ENCODE measurements around the gene CEL.

Gene CEL

DNA sequence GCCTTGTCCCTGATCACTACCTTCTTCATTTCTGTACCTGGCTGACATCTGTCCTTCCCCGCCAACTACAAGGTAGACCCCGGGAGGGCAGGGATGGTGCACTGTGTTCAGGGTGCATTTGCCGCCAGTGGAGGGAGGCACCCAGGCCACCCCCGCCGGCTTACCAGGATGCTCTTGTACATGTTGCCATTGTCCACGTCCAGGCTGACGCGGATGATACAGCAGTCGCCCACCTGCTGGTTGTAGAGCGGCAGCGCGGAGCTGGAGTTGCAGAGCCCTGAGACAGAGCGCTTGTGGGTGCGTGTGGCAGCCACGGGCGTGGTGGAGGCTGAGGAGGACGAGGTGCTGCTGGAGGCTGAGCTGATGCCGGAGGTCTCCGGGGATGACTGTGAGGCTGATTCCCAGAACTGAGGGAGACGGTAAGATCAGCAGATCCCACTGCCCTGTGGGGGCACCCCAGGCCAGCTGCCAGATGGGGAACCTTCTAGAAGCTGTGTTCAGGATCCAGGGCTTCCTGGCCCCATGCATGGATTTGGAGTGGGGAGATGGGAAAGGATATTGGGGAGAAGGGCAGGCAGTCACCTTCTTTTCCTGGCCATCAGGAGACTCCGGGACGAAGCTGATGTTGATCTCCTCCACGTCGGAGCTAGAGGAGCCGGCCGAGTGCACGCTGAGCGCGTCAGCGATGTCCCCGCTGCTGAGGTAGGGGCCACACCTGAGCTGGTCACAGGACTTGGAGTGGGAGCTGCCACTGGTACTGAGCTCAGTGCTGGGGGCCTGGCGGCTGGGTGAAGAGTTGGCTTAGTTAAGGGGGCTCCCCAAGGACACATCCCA, 39.8 kb downstream of the CEL start:
- TF ChIP-seq ISL1 (CRISPR knock-in tag; IDR thresholded peaks at IDR 0.05), result no peak
- TF ChIP-seq, protein P1, sequence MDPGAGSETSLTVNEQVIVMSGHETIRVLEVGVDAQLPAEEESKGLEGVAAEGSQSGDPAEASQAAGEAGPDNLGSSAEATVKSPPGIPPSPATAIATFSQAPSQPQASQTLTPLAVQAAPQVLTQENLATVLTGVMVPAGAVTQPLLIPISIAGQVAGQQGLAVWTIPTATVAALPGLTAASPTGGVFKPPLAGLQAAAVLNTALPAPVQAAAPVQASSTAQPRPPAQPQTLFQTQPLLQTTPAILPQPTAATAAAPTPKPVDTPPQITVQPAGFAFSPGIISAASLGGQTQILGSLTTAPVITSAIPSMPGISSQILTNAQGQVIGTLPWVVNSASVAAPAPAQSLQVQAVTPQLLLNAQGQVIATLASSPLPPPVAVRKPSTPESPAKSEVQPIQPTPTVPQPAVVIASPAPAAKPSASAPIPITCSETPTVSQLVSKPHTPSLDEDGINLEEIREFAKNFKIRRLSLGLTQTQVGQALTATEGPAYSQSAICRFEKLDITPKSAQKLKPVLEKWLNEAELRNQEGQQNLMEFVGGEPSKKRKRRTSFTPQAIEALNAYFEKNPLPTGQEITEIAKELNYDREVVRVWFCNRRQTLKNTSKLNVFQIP (CRISPR knock-in tag; IDR thresholded peaks at IDR 0.05; ENCODE audit: borderline replicate concordance, low read depth), result no peak
- TF ChIP-seq ARNTL (CRISPR knock-in tag; IDR thresholded peaks at IDR 0.05; ENCODE audit: borderline replicate concordance, low read depth), result no peak
- TF ChIP-seq ESRRG (CRISPR knock-in tag; IDR thresholded peaks at IDR 0.05), result no peak
- no peak for TF ChIP-seq OSR1 (CRISPR knock-in tag; IDR thresholded peaks at IDR 0.05)
- no peak for TF ChIP-seq ZNF70 (CRISPR knock-in tag; IDR thresholded peaks at IDR 0.05)
- TF ChIP-seq ZNF8 (CRISPR knock-in tag; IDR thresholded peaks at IDR 0.05), result no peak
- TF ChIP-seq GLIS3 (CRISPR knock-in tag; IDR thresholded peaks at IDR 0.05), result no peak
- TF ChIP-seq, protein P2, sequence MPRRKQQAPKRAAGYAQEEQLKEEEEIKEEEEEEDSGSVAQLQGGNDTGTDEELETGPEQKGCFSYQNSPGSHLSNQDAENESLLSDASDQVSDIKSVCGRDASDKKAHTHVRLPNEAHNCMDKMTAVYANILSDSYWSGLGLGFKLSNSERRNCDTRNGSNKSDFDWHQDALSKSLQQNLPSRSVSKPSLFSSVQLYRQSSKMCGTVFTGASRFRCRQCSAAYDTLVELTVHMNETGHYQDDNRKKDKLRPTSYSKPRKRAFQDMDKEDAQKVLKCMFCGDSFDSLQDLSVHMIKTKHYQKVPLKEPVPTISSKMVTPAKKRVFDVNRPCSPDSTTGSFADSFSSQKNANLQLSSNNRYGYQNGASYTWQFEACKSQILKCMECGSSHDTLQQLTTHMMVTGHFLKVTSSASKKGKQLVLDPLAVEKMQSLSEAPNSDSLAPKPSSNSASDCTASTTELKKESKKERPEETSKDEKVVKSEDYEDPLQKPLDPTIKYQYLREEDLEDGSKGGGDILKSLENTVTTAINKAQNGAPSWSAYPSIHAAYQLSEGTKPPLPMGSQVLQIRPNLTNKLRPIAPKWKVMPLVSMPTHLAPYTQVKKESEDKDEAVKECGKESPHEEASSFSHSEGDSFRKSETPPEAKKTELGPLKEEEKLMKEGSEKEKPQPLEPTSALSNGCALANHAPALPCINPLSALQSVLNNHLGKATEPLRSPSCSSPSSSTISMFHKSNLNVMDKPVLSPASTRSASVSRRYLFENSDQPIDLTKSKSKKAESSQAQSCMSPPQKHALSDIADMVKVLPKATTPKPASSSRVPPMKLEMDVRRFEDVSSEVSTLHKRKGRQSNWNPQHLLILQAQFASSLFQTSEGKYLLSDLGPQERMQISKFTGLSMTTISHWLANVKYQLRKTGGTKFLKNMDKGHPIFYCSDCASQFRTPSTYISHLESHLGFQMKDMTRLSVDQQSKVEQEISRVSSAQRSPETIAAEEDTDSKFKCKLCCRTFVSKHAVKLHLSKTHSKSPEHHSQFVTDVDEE (CRISPR knock-in tag; IDR thresholded peaks at IDR 0.05), result no peak
- no peak for TF ChIP-seq BACH2 (CRISPR knock-in tag; IDR thresholded peaks at IDR 0.05; ENCODE audit: borderline replicate concordance)
- TF ChIP-seq, protein P3, sequence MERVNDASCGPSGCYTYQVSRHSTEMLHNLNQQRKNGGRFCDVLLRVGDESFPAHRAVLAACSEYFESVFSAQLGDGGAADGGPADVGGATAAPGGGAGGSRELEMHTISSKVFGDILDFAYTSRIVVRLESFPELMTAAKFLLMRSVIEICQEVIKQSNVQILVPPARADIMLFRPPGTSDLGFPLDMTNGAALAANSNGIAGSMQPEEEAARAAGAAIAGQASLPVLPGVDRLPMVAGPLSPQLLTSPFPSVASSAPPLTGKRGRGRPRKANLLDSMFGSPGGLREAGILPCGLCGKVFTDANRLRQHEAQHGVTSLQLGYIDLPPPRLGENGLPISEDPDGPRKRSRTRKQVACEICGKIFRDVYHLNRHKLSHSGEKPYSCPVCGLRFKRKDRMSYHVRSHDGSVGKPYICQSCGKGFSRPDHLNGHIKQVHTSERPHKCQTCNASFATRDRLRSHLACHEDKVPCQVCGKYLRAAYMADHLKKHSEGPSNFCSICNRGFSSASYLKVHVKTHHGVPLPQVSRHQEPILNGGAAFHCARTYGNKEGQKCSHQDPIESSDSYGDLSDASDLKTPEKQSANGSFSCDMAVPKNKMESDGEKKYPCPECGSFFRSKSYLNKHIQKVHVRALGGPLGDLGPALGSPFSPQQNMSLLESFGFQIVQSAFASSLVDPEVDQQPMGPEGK (CRISPR knock-in tag; IDR thresholded peaks at IDR 0.05; ENCODE audit: borderline replicate concordance), result no peak
- TF ChIP-seq, protein P4, sequence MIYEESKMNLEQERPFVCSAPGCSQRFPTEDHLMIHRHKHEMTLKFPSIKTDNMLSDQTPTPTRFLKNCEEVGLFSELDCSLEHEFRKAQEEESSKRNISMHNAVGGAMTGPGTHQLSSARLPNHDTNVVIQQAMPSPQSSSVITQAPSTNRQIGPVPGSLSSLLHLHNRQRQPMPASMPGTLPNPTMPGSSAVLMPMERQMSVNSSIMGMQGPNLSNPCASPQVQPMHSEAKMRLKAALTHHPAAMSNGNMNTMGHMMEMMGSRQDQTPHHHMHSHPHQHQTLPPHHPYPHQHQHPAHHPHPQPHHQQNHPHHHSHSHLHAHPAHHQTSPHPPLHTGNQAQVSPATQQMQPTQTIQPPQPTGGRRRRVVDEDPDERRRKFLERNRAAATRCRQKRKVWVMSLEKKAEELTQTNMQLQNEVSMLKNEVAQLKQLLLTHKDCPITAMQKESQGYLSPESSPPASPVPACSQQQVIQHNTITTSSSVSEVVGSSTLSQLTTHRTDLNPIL (CRISPR knock-in tag; IDR thresholded peaks at IDR 0.05; ENCODE audit: low read depth), result no peak
- TF ChIP-seq RARB (CRISPR knock-in tag; IDR thresholded peaks at IDR 0.05), result no peak
- TF ChIP-seq, protein P5, sequence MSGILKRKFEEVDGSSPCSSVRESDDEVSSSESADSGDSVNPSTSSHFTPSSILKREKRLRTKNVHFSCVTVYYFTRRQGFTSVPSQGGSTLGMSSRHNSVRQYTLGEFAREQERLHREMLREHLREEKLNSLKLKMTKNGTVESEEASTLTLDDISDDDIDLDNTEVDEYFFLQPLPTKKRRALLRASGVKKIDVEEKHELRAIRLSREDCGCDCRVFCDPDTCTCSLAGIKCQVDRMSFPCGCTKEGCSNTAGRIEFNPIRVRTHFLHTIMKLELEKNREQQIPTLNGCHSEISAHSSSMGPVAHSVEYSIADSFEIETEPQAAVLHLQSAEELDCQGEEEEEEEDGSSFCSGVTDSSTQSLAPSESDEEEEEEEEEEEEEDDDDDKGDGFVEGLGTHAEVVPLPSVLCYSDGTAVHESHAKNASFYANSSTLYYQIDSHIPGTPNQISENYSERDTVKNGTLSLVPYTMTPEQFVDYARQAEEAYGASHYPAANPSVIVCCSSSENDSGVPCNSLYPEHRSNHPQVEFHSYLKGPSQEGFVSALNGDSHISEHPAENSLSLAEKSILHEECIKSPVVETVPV (CRISPR knock-in tag; IDR thresholded peaks at IDR 0.05), result no peak
- no peak for TF ChIP-seq ZC3H10 (CRISPR knock-in tag; IDR thresholded peaks at IDR 0.05)
- no peak for TF ChIP-seq TOX (CRISPR knock-in tag; IDR thresholded peaks at IDR 0.05; ENCODE audit: borderline replicate concordance)
- TF ChIP-seq CSDC2 (CRISPR knock-in tag; IDR thresholded peaks at IDR 0.05), result no peak
- no peak for TF ChIP-seq ZNF565 (CRISPR knock-in tag; conservative IDR thresholded peaks at IDR 0.05; ENCODE audit: low read depth)
- no peak for TF ChIP-seq ZFP3 (CRISPR knock-in tag; IDR thresholded peaks at IDR 0.05)
- ATAC-seq, result no peak

DNA sequence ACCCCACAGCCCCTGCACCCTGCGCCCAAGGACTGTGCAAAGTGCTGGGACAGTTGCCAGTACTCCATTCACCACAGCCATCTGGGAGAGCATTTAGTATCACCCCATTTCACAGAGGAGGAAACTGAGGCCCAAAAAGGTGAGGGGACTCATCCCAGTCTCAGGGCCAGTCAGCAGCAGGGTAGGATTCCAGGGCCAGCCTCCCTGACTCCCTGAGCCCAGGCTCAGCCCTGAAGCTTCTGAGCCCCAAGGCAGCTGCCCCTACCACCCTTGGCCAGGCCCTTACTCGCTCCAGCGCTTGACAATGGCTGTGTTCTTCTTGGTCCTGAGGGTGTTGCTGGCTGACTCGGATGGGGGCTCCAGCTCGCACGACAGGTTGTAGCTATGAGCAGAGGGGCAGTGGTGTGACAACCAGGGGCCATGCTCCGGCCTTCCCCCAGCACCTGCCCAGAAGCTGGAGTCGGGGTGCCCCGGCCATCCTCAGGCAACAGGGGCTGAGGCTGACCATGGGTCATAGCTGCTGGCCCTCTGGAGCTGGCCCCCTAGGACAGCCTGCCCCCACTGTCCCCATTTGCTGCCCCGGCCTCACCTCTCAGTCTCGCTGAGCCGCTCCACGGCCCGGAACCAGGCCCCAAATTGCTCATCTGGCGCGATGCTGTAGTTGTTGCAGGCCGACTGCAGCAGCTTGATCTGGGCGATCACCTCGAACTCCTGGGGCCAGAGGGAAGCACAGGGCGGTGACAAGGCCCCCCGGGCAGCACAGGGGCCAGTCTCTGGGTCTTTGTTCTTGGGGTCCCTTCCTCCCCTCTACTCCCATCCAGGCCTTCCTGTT, 40.6 kb downstream of the CEL start:
- TF ChIP-seq ZFP30 (CRISPR knock-in tag; IDR thresholded peaks at IDR 0.05) (no peak), ZNF565 (CRISPR knock-in tag; conservative IDR thresholded peaks at IDR 0.05; ENCODE audit: low read depth) (no peak), SNAI2 (CRISPR knock-in tag; IDR thresholded peaks at IDR 0.05) (no peak)
- TF ChIP-seq, protein P1 (CRISPR knock-in tag; IDR thresholded peaks at IDR 0.05; ENCODE audit: borderline replicate concordance, low read depth), result no peak
- ATAC-seq, result no peak

All from SK-N-SH treated with all-trans-retinoic acid at 6 μM for 48 hours (cell line).